SHP77 treated with DMSO at 0.1 percent for 48 hours (cell line): ENCODE results near the gene PGM1.

Source experiments
- DNase-seq: peaks from one replicate; lab custom pipeline; 2025; lab: John Stamatoyannopoulos, UW

The PGM1 gene

DNA sequence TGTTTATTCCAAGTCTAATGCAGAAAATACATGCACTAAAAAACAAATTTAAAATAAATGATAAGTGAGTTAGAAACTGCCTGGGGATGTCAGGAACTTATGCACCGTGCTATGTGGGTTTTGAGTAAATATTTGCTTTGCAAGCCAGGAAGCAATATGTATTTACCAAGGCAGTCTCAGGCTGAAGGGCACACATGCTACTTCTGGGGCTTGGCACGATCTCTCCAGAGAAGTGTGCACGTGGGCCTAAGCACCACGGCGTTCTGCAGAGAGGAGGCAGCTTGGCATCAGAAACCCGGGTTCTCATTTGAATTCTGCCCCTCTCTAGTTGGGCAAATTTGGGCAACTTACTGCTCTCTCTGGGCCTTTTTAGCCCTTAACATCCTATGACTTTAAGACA is 108.0 kb downstream of the PGM1 start:
- peak; percentile 49 for DNase-seq

GRCh38 chr1:63703701-63704107 is 110.5 kb downstream of the PGM1 start:
- DNase-seq = no peak

DNA sequence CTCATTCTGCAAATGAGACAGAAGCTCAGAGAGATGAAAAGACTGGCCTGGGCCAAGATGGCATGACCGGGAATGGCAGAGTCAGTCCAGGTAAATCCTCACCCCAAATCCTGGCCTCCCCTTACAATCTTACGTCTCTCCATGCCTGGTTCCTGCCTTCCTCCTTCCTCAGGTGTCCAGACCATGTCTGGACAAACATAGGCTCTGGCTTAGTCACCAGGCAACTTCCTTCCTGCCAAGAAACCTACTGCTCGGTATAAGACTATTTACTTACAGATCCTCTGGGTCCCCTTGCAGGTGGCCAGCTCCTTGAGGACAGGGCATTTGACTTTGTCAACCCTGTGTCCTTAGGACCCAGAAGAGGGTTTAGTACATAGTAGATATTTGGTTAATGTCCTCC is 111.2 kb downstream of the PGM1 start:
- no peak for DNase-seq

- DNase-seq = no peak
Measured at GRCh38 chr1:63705078-63705477, 111.9 kb downstream of the PGM1 start.

GRCh38 chr1:63709267-63709828 is 116.1 kb downstream of the PGM1 start:
- no peak for DNase-seq
